HFF-Myc (cell line): Measurements from ENCODE around the gene PIBF1.

Experiments used
- DNase-seq: peaks from one replicate; pipeline ENCODE4 v3.0.0-alpha.2; 2011; ENCODE audit warnings: low read depth; ENCODE audit errors: extremely low read depth
- H3K4me3 ChIP-seq: replicated peaks from 2 replicates; pipeline ENCODE4 v1.5.1; 2011; ENCODE audit warnings: low read depth, mild to moderate bottlenecking, control low read depth, low read length
- TF ChIP-seq, protein P1 (sequence below): IDR thresholded peaks from 2 replicates; pipeline ENCODE4 v1.5.1; 2012; ENCODE audit warnings: mild to moderate bottlenecking, low read depth, low read length, control low read depth; ENCODE audit errors: missing control alignments

PIBF1 gene

DNA sequence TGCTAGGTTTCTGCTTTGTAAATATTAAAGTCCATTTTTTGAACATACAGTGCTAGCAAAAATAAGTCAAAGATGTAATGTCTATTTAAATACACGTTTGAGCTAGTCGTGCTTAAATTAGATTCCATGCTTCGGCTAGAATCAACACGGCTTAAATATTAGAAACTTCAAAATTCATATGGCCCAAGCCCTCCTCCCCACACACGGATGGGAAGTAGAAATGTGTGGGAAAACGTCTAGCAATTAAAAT is 276.1 kb downstream of the PIBF1 start:
- peak overlapping the region; percentile 67 for H3K4me3 ChIP-seq
- TF ChIP-seq, protein P1, sequence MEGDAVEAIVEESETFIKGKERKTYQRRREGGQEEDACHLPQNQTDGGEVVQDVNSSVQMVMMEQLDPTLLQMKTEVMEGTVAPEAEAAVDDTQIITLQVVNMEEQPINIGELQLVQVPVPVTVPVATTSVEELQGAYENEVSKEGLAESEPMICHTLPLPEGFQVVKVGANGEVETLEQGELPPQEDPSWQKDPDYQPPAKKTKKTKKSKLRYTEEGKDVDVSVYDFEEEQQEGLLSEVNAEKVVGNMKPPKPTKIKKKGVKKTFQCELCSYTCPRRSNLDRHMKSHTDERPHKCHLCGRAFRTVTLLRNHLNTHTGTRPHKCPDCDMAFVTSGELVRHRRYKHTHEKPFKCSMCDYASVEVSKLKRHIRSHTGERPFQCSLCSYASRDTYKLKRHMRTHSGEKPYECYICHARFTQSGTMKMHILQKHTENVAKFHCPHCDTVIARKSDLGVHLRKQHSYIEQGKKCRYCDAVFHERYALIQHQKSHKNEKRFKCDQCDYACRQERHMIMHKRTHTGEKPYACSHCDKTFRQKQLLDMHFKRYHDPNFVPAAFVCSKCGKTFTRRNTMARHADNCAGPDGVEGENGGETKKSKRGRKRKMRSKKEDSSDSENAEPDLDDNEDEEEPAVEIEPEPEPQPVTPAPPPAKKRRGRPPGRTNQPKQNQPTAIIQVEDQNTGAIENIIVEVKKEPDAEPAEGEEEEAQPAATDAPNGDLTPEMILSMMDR, result no peak
- DNase-seq, result no peak

DNA sequence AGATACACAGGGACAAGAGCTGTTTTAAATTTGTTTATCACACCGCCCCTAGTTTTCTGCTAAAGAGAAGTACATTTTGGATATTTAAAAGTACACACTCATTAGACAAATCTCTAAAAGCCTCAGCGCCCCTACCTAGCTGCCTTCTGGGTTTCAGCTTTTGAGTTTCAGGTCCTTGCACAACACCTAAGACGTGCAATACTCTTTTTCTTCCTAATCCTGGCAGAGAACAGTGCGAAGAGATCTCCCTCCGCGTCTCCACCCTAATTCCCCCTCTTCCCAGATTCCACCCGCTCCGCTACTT is 276.5 kb downstream of the PIBF1 start:
- peak overlapping the region; percentile 67 for H3K4me3 ChIP-seq
- TF ChIP-seq, protein P1, result no peak
- DNase-seq, result no peak

DNA sequence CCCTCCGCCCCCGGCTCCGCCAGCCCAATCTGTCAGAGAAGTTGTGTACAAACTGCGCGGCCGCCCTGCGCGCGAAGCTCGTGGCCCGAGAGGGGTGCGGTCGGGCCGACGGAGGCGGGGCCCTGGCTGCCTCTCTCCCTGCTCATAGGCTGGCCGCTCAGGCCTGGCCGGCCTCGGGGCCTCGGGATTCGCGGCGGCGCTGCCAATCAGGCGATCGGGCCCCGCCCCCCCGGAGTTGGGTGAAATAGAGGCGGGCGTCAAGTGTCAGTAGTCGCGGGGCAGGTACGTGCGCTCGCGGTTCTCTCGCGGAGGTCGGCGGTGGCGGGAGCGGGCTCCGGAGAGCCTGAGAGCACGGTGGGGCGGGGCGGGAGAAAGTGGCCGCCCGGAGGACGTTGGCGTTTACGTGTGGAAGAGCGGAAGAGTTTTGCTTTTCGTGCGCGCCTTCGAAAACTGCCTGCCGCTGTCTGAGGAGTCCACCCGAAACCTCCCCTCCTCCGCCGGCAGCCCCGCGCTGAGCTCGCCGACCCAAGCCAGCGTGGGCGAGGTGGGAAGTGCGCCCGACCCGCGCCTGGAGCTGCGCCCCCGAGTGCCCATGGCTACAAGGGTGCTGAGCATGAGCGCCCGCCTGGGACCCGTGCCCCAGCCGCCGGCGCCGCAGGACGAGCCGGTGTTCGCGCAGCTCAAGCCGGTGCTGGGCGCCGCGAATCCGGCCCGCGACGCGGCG is 277.0 kb downstream of the PIBF1 start, which contains the start of gene KLF5:
Gene KLF5, plus strand, starts transcription at position 270 of the 724 bp plus-strand sequence. Its CDS starts 323 bp downstream, at position 593.
- DNase-seq, result peak; percentile 54
- TF ChIP-seq, protein P1, result no peak
- peak within 1 kb of the TSS; percentile 67 for H3K4me3 ChIP-seq

DNA sequence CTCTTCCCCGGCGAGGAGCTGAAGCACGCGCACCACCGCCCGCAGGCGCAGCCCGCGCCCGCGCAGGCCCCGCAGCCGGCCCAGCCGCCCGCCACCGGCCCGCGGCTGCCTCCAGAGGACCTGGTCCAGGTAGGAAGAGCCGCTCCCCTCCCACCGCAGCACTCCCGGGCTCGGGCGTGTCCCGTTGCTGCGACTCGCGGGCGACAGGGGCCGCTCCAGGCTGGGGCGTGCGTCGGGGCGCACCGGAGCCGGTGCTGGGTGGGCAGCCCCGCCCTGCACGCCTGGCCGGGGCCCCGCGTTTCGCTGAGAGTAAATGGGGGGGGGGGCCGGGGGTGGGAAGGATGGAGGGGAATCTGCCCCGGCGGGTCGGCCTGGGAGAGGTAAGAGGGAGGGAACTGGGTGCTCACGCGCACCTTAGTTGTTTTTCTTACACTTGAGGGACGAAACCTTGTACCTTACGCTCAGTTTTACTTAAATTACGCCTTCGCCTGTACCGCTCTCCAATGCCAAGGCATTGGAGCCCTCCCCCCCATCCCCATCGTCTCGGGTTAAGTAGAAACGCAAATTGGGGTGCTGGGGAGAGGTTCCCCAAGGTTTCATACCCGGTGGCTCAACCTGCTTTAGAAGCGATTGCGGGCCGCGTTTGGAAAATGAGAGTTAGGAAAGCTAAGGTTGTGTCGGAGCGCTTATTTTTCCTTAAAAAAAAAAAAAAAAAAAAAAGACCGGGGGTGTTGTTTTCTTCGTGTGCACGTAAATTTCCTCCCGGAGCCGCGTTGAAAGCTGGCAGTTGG is 277.7 kb downstream of the PIBF1 start:
- no peak for DNase-seq
- TF ChIP-seq, protein P1, result peak; percentile 15

DNA sequence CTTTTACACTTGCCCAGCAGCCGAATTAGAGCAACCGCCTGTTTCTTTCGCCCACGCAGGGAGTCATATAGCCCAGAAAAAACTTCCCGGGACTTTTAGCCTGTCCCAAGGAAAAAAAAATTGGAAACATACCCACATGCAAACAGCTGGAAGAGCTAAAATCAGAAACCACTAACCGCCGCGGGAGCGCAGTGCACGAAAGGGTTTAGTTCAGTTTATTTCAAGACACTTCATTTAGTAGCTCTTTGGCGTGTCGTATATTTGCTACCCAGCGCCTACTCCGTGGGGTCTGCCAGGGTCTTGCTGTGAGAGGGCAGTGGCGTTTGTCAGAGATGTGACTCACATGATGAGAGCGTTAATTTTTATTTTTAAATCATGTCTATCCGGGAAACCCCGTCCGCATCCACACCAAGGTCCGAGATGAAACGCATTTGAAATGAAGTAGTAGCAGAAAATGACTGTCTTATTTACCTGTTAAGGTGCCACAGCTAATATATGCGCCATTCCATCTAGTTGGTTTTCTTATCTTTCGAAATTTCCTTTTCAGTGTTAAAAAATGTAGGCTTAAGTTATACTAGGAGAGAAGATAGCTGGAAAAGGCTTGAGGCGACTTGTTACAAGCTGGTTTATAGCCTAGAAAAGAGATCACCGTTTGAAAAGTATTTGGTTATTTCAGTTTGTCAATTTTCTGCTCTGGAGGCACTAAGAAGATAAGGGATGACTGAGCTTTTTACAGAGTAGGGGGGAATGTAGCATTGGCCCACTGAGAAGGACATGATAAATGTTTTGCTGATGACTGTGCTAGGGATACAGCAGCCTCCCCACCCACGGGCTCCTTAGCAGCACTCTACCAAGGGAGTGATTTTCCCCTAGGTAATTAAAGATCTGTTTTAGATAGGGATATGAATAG is 278.6 kb downstream of the PIBF1 start:
- H3K4me3 ChIP-seq, result peak overlapping the region; percentile 67
- DNase-seq, result peak; percentile 52
- TF ChIP-seq, protein P1, result no peak

More for the DNA sequence above, 277.7 kb downstream of the PIBF1 start:
- H3K4me3 ChIP-seq, result peak overlapping the region; percentile 67

DNA sequence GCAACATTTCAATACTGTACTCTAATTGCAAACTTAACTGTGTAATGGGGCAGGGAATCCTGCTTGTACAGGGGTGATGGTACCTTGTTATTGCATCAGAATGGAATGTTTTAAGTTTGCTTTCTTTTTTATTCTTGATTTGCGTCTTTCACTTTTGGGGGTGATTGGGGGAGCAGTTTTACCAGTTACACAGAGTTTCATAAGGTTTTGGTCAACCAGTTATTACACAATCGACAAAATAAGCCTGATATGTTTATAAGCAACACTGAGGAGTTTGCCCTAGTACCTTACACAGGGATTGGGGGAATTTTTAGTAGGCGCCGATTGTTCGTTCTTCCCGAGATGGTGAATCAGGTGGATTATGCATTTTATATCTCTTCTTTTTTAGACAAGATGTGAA is 279.5 kb downstream of the PIBF1 start:
- H3K4me3 ChIP-seq, result no peak overlapping the region
- TF ChIP-seq, protein P1, result no peak
- DNase-seq, result no peak
